ENCODE results near the gene SPRED2. TPM values are rescaled to one million over a fixed set of nuclear protein-coding genes. Genes with fewer than 3 reads are reported as not detected.
A peak's percentile ranks its signal among the peaks of the same experiment; 100 is the strongest.

Gene SPRED2
- total and polyA plus RNA-seq, 2 donors from 2014 or later: 8.9 to 42.3 TPM

GRCh38 chr2:65294136-65294535 lies 138.3 kb downstream of the SPRED2 start:
- Histone ChIP-seq H3K27ac (ENCODE audit: low read depth in 2 of 2, low read length in 2 of 2) (no peak overlapping the region), H3K9ac (ENCODE audit: low read length in 3 of 3) (no peak overlapping the region), H3K4me3 (ENCODE audit: low read length in 3 of 3) (no peak overlapping the region), H3K36me3 (ENCODE audit: control insufficient read depth in 2 of 3, insufficient read depth in 3 of 3, low read length in 3 of 3) (no peaks in the 10 kb centered on the region), H3K9me3 (ENCODE audit: control insufficient read depth in 2 of 3, insufficient read depth in 1 of 3, low read length in 3 of 3) (no peaks in the 10 kb centered on the region), H3K27me3 (ENCODE audit: control insufficient read depth, insufficient read depth, low read length) (no peaks in the 10 kb centered on the region), H3K4me1 (ENCODE audit: control insufficient read depth in 2 of 3, insufficient read depth in 2 of 3, low read depth in 1 of 3, low read length in 3 of 3) (no peaks in the 10 kb centered on the region)
- TF ChIP-seq CTCF (IDR thresholded peaks at IDR 0.05; ENCODE audit: borderline replicate concordance, extremely low read depth, insufficient read depth): no peak
- intact Hi-C loops (cut with DNase I): no loop called here
- FAIRE-seq (no peak), DNase-seq (no peak)

DNA sequence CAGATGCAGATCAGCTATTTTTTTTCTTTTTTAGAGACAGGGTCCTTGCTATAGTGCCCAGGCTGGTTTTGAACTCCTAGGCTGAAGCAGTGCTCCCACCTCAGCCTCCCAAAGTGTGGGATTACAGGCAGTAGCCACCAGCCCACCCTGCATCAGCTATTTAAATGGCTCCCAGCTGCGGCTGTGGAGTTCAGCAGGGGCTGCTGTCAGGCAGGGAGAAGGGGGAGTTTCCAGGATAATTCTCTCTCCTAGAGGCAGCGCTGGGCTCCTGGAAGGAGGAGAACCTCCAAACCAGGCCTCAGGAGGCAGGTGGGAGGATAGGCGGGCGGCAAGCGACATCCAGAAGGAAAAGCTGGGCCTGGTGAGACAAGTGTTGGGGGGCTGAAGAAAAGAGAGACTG lies 139.0 kb downstream of the SPRED2 start:
- no peak overlapping the region for H3K9ac ChIP-seq (ENCODE audit: low read length in 3 of 3)
- TF ChIP-seq CTCF (IDR thresholded peaks at IDR 0.05; ENCODE audit: borderline replicate concordance, extremely low read depth, insufficient read depth): no peak
- DNase-seq (no peak), FAIRE-seq (no peak)
- H3K36me3 ChIP-seq (ENCODE audit: control insufficient read depth in 2 of 3, insufficient read depth in 3 of 3, low read length in 3 of 3): no peaks in the 10 kb centered on the region
- H3K27me3 ChIP-seq (ENCODE audit: control insufficient read depth, insufficient read depth, low read length): no peaks in the 10 kb centered on the region
- H3K27ac ChIP-seq (ENCODE audit: low read depth in 2 of 2, low read length in 2 of 2): no peak overlapping the region
- H3K4me1 ChIP-seq (ENCODE audit: control insufficient read depth in 2 of 3, insufficient read depth in 2 of 3, low read depth in 1 of 3, low read length in 3 of 3): no peaks in the 10 kb centered on the region
- no peaks in the 10 kb centered on the region for H3K9me3 ChIP-seq (ENCODE audit: control insufficient read depth in 2 of 3, insufficient read depth in 1 of 3, low read length in 3 of 3)
- intact Hi-C loops (cut with DNase I): no loop called here
- H3K4me3 ChIP-seq (ENCODE audit: low read length in 3 of 3): no peak overlapping the region

DNA sequence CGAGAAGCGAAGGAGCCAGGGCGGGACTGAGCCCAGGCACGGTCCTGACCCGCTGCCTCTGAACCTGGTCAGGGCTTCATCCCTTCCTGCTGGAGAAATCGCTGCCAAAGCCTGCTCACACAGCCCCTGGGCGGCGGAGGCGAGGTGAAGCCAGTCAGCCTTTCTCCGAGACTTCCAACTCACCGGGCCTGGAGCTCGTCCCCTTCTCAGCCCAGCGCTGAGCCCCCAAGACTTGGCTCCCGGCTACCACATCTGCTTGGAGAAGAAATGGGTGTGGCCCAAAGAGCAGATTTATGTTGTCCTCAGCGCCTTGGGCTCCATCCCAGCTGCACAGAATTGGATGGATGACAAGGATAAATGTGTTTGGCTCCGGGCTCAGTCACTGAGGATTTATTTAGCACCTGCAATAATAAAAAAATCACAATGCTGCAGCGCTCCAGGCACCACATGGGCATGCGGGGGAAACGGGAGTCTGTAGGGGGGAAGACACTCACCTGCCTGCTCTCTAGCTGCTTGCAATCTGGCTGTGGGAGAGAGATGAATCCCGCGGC lies 139.9 kb downstream of the SPRED2 start:
- intact Hi-C loops (cut with DNase I): no loop called here
- FAIRE-seq (no peak), DNase-seq (peak in 1 of 5 donors; percentile 66)
- no peaks in the 10 kb centered on the region for H3K4me1 ChIP-seq (ENCODE audit: control insufficient read depth in 2 of 3, insufficient read depth in 2 of 3, low read depth in 1 of 3, low read length in 3 of 3)
- no peak overlapping the region for H3K9ac ChIP-seq (ENCODE audit: low read length in 3 of 3)
- H3K27ac ChIP-seq (ENCODE audit: low read depth in 2 of 2, low read length in 2 of 2): no peak overlapping the region
- no peaks in the 10 kb centered on the region for H3K36me3 ChIP-seq (ENCODE audit: control insufficient read depth in 2 of 3, insufficient read depth in 3 of 3, low read length in 3 of 3)
- no peaks in the 10 kb centered on the region for H3K27me3 ChIP-seq (ENCODE audit: control insufficient read depth, insufficient read depth, low read length)
- TF ChIP-seq CTCF (IDR thresholded peaks at IDR 0.05; ENCODE audit: borderline replicate concordance, extremely low read depth, insufficient read depth): no peak
- H3K4me3 ChIP-seq (ENCODE audit: low read length in 3 of 3): no peak overlapping the region
- no peaks in the 10 kb centered on the region for H3K9me3 ChIP-seq (ENCODE audit: control insufficient read depth in 2 of 3, insufficient read depth in 1 of 3, low read length in 3 of 3)

- no peak overlapping the region for H3K9ac ChIP-seq (ENCODE audit: low read length in 3 of 3)
- no peak for TF ChIP-seq CTCF (IDR thresholded peaks at IDR 0.05; ENCODE audit: borderline replicate concordance, extremely low read depth, insufficient read depth)
Observed at GRCh38 chr2:65292106-65292400, 140.3 kb downstream of the SPRED2 start.

More at GRCh38 chr2:65292106-65292400, 140.3 kb downstream of the SPRED2 start:
- intact Hi-C loops (cut with DNase I): no loop called here
- FAIRE-seq (no peak), DNase-seq (no peak)
- no peaks in the 10 kb centered on the region for H3K36me3 ChIP-seq (ENCODE audit: control insufficient read depth in 2 of 3, insufficient read depth in 3 of 3, low read length in 3 of 3)
- no peaks in the 10 kb centered on the region for H3K4me1 ChIP-seq (ENCODE audit: control insufficient read depth in 2 of 3, insufficient read depth in 2 of 3, low read depth in 1 of 3, low read length in 3 of 3)
- no peak overlapping the region for H3K4me3 ChIP-seq (ENCODE audit: low read length in 3 of 3)
- H3K27ac ChIP-seq (ENCODE audit: low read depth in 2 of 2, low read length in 2 of 2): no peak overlapping the region
- no peaks in the 10 kb centered on the region for H3K27me3 ChIP-seq (ENCODE audit: control insufficient read depth, insufficient read depth, low read length)
- H3K9me3 ChIP-seq (ENCODE audit: control insufficient read depth in 2 of 3, insufficient read depth in 1 of 3, low read length in 3 of 3): no peaks in the 10 kb centered on the region
